ENCODE results near the gene PIGM.

Gene PIGM

GRCh38 chr1:159986093-159986492 lies 45.7 kb downstream of the PIGM start:
- no peak for DNase-seq (ENCODE audit: low read depth in 2 of 2)
- H3K4me3 ChIP-seq (replicated peaks in 1 of 2; ENCODE audit: low read depth in 2 of 2, low read length in 2 of 2) = no peak overlapping the region
- no peak for TF ChIP-seq CTCF (IDR thresholded peaks at IDR 0.05; ENCODE audit: low read depth, low read length)

GRCh38 chr1:159985473-159985872 lies 46.3 kb downstream of the PIGM start:
- no peak for DNase-seq (ENCODE audit: low read depth in 2 of 2)
- H3K4me3 ChIP-seq (replicated peaks in 1 of 2; ENCODE audit: low read depth in 2 of 2, low read length in 2 of 2) = no peak overlapping the region
- TF ChIP-seq CTCF (IDR thresholded peaks at IDR 0.05; ENCODE audit: low read depth, low read length) = no peak

GRCh38 chr1:159983681-159984080 lies 48.1 kb downstream of the PIGM start:
- H3K4me3 ChIP-seq (replicated peaks in 1 of 2; ENCODE audit: low read depth in 2 of 2, low read length in 2 of 2) = no peak overlapping the region
- no peak for TF ChIP-seq CTCF (IDR thresholded peaks at IDR 0.05; ENCODE audit: low read depth, low read length)
- DNase-seq (ENCODE audit: low read depth in 2 of 2) = no peak

- H3K4me3 ChIP-seq (replicated peaks in 1 of 2; ENCODE audit: low read depth in 2 of 2, low read length in 2 of 2) = no peak overlapping the region
- no peak for TF ChIP-seq CTCF (IDR thresholded peaks at IDR 0.05; ENCODE audit: low read depth, low read length)
- no peak for DNase-seq (ENCODE audit: low read depth in 2 of 2)
These were observed 49.5 kb downstream of the PIGM start for GRCh38 chr1:159982280-159982679.

- no peak for TF ChIP-seq CTCF (IDR thresholded peaks at IDR 0.05; ENCODE audit: low read depth, low read length)
- no peak for DNase-seq (ENCODE audit: low read depth in 2 of 2)
- no peak overlapping the region for H3K4me3 ChIP-seq (replicated peaks in 1 of 2; ENCODE audit: low read depth in 2 of 2, low read length in 2 of 2)
These were observed 50.3 kb downstream of the PIGM start for GRCh38 chr1:159981351-159982055.

GRCh38 chr1:159980786-159981185 lies 51.0 kb downstream of the PIGM start:
- DNase-seq (ENCODE audit: low read depth in 2 of 2) = no peak
- H3K4me3 ChIP-seq (replicated peaks in 1 of 2; ENCODE audit: low read depth in 2 of 2, low read length in 2 of 2) = no peak overlapping the region
- no peak for TF ChIP-seq CTCF (IDR thresholded peaks at IDR 0.05; ENCODE audit: low read depth, low read length)

GRCh38 chr1:159980076-159980475 lies 51.7 kb downstream of the PIGM start:
- no peak overlapping the region for H3K4me3 ChIP-seq (replicated peaks in 1 of 2; ENCODE audit: low read depth in 2 of 2, low read length in 2 of 2)
- DNase-seq (ENCODE audit: low read depth in 2 of 2) = no peak
- no peak for TF ChIP-seq CTCF (IDR thresholded peaks at IDR 0.05; ENCODE audit: low read depth, low read length)

Measured in cardiac fibroblast (primary cell).